ENCODE results near the gene SLC50A1. TPM values are rescaled to one million over a fixed set of nuclear protein-coding genes. Genes with fewer than 3 reads are reported as not detected.
A peak's percentile ranks its signal among the peaks of the same experiment; 100 is the strongest.

SLC50A1 gene
- total RNA-seq, 1 experiment from 2014 or later, result 67.4 TPM

- BruUV-seq (replicated peaks), result TSS peak; percentile 65
- Histone ChIP-seq H3K4me3 (ENCODE audit: low read depth in 2 of 2, low read length in 2 of 2) (peak overlapping the region; percentile 64 to 65), H3K9me3 (ENCODE audit: control insufficient read depth, insufficient read depth, low read depth, low read length) (no peaks in the 10 kb centered on the region), H3K27ac (ENCODE audit: low read length) (peak overlapping the region; percentile 92), H3K36me3 (ENCODE audit: control insufficient read depth, insufficient read depth, low read length) (peaks cover 3% of the 10 kb centered on the region; the same call in 1 of the 2 replicates), H3K27me3 (ENCODE audit: control insufficient read depth, insufficient read depth, low read length) (no peaks in the 10 kb centered on the region), H3K4me1 (ENCODE audit: control insufficient read depth, insufficient read depth, low read length) (peaks cover 57% of the 10 kb centered on the region)
- ChIA-PET POLR2A (interaction anchor here (0.8 kb wide), 1 partner anchor 62 kb away, joined by 5 read pairs; no protein-coding TSS in a partner anchor), CTCF (no interaction called here)
- DNase-seq (ENCODE audit: low read depth, low spot score), result no peak
- ATAC-seq, result no peak
- intact Hi-C loops (cut with micrococcal nuclease; ENCODE audit: unreplicated experiment) (no loop called here), in situ Hi-C loops (cut with HindIII; ENCODE audit: low pct_unique_long_range_greater_than_20kb, low sequenced_read_pairs) (no loop called here)
- no peak for TF ChIP-seq TCF7L2 (IDR thresholded peaks at IDR 0.05; ENCODE audit: low read depth, low read length)
- TF ChIP-seq, protein P1, sequence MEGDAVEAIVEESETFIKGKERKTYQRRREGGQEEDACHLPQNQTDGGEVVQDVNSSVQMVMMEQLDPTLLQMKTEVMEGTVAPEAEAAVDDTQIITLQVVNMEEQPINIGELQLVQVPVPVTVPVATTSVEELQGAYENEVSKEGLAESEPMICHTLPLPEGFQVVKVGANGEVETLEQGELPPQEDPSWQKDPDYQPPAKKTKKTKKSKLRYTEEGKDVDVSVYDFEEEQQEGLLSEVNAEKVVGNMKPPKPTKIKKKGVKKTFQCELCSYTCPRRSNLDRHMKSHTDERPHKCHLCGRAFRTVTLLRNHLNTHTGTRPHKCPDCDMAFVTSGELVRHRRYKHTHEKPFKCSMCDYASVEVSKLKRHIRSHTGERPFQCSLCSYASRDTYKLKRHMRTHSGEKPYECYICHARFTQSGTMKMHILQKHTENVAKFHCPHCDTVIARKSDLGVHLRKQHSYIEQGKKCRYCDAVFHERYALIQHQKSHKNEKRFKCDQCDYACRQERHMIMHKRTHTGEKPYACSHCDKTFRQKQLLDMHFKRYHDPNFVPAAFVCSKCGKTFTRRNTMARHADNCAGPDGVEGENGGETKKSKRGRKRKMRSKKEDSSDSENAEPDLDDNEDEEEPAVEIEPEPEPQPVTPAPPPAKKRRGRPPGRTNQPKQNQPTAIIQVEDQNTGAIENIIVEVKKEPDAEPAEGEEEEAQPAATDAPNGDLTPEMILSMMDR (IDR thresholded peaks at IDR 0.05), result no peak
- no peak for TF ChIP-seq POLR2AphosphoS5 (IDR thresholded peaks at IDR 0.05; ENCODE audit: low read depth, low read length)
- TF ChIP-seq REST (IDR thresholded peaks at IDR 0.05; ENCODE audit: insufficient read depth in 1 of 2, low read depth in 2 of 2, low read length in 1 of 2), result no peak
- TF ChIP-seq SIN3A (IDR thresholded peaks at IDR 0.05; ENCODE audit: borderline replicate concordance, insufficient read depth, low read depth, low read length), result no peak
These were observed 5.2 kb upstream of the SLC50A1 start for GRCh38 chr1:155130272-155131006.

DNA sequence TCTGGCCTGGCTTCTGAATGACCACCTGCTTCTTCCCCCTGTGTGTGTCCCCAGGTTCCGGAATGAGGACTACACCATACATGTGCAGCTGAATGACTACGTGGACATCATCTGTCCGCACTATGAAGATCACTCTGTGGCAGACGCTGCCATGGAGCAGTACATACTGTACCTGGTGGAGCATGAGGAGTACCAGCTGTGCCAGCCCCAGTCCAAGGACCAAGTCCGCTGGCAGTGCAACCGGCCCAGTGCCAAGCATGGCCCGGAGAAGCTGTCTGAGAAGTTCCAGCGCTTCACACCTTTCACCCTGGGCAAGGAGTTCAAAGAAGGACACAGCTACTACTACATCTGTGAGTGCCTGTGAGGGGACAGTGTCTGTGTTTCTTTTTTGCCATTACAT lies 4.4 kb upstream of the SLC50A1 start:
- Histone ChIP-seq H3K9me3 (ENCODE audit: control insufficient read depth, insufficient read depth, low read depth, low read length) (no peaks in the 10 kb centered on the region), H3K27ac (ENCODE audit: low read length) (no peak overlapping the region), H3K27me3 (ENCODE audit: control insufficient read depth, insufficient read depth, low read length) (no peaks in the 10 kb centered on the region), H3K36me3 (ENCODE audit: control insufficient read depth, insufficient read depth, low read length) (peaks cover 3% of the 10 kb centered on the region; the same call in 1 of the 2 replicates), H3K4me3 (ENCODE audit: low read depth in 2 of 2, low read length in 2 of 2) (no peak overlapping the region), H3K4me1 (ENCODE audit: control insufficient read depth, insufficient read depth, low read length) (peaks cover 49% of the 10 kb centered on the region)
- CTCF ChIA-PET, result interaction anchor here (0.5 kb wide), 1 partner anchor 291 kb away, joined by 6 read pairs; no protein-coding TSS in a partner anchor
- intact Hi-C loops (cut with micrococcal nuclease; ENCODE audit: unreplicated experiment), result no loop called here
- in situ Hi-C loops (cut with HindIII; ENCODE audit: low pct_unique_long_range_greater_than_20kb, low sequenced_read_pairs), result no loop called here
- no TSS peak for BruUV-seq (replicated peaks)
- ATAC-seq (no peak), DNase-seq (ENCODE audit: low read depth, low spot score) (no peak)
- TF ChIP-seq, protein P1 (IDR thresholded peaks at IDR 0.05), result no peak
- TF ChIP-seq POLR2AphosphoS5 (IDR thresholded peaks at IDR 0.05; ENCODE audit: low read depth, low read length) (no peak), REST (IDR thresholded peaks at IDR 0.05; ENCODE audit: insufficient read depth in 1 of 2, low read depth in 2 of 2, low read length in 1 of 2) (no peak), TCF7L2 (IDR thresholded peaks at IDR 0.05; ENCODE audit: low read depth, low read length) (no peak), SIN3A (IDR thresholded peaks at IDR 0.05; ENCODE audit: borderline replicate concordance, insufficient read depth, low read depth, low read length) (no peak)
- POLR2A ChIA-PET, result interaction anchor here (1.1 kb wide), 1 partner anchor 36 kb away, joined by 3 read pairs; no protein-coding TSS in a partner anchor

All from Panc1 (cell line).